HepG2 (cell line): Measurements from ENCODE around the gene CEP131. TPM values are rescaled to one million over a fixed set of nuclear protein-coding genes. Genes with fewer than 3 reads are reported as not detected.
A peak's percentile ranks its signal among the peaks of the same experiment; 100 is the strongest.

ENCODE experiments used
- ATF7-NPFF ChIP-seq: sonication (generic); formaldehyde crosslinking; IDR thresholded peaks from 2 replicates; pipeline ENCODE4 v1.8.1; 2023; ENCODE audit warnings: mild to moderate bottlenecking, low read depth, missing genetic modification reagents, moderate library complexity
- CEBPB ChIP-seq: IDR thresholded peaks from 2 replicates; pipeline ENCODE4 v1.6.1; 2011; ENCODE audit warnings: low read depth, low read length, improper control_type of control experiment, borderline replicate concordance
- FOXO1 ChIP-seq: sonication (generic); formaldehyde crosslinking; IDR thresholded peaks from 2 replicates; pipeline ENCODE4 v1.4.0; 2020; ENCODE audit warnings: missing genetic modification reagents
- MIER2 ChIP-seq: IDR thresholded peaks from 2 replicates; pipeline ENCODE4 v1.6.1; 2016; ENCODE audit warnings: missing biosample characterization, missing genetic modification reagents
- NCOA5 ChIP-seq: sonication (generic); formaldehyde crosslinking; IDR thresholded peaks from 2 replicates; pipeline ENCODE4 v1.4.0; 2020; ENCODE audit warnings: missing genetic modification reagents
- SMAD3 ChIP-seq: sonication (generic); formaldehyde crosslinking; IDR thresholded peaks from 2 replicates; pipeline ENCODE4 v1.4.0; 2020; ENCODE audit warnings: missing genetic modification reagents
- SMC3 ChIP-seq: IDR thresholded peaks from 2 replicates; pipeline ENCODE4 v1.6.1; 2011; ENCODE audit warnings: low read length, improper control_type of control experiment
- YEATS4 ChIP-seq: sonication (generic); formaldehyde crosslinking; IDR thresholded peaks from 2 replicates; pipeline ENCODE4 v1.4.0; 2020; ENCODE audit warnings: missing genetic modification reagents, borderline replicate concordance
- ZNF713 ChIP-seq: sonication (generic); formaldehyde crosslinking; IDR thresholded peaks from 2 replicates; pipeline ENCODE4 v1.4.0; 2020; ENCODE audit warnings: mild to moderate bottlenecking, missing genetic modification reagents
- ZNF773 ChIP-seq: sonication (generic); formaldehyde crosslinking; IDR thresholded peaks from 2 replicates; pipeline ENCODE4 v1.4.0; 2020; ENCODE audit warnings: missing genetic modification reagents, borderline replicate concordance
- polyA plus RNA-seq, 8 experiments: library from polyadenylated mRNA; depleted of rRNA in 3 of 8; stranded (reverse) in 7 of 8; unstranded in 1 of 8; fragments of >200 nt; fragmentation: Illumina TruSeq in 4 of 8; extraction: Trizol in 4 of 8; gene quantifications; 2 replicates each; pipeline versions ENCODE4 v1.2.1 to v1.2.3, GENCODE V29; 2011 to 2016; ENCODE audit warnings: low read depth in 4 of 8, missing spikeins in 1 of 8, mixed read lengths in 1 of 8; ENCODE audit not compliant: insufficient read depth in 1 of 8
- total RNA-seq, 5 experiments: library from RNA; depleted of rRNA; stranded (reverse); fragments of >200 nt; fragmentation: Illumina TruSeq; extraction: Trizol; gene quantifications; 2 replicates each; pipeline ENCODE4 v1.2.3, GENCODE V29; 2016; ENCODE audit warnings: low read depth in 1 of 5
- TF ChIP-seq, protein P1 (sequence below): sonication (generic); formaldehyde crosslinking; IDR thresholded peaks from 2 replicates; pipeline ENCODE4 v1.4.0; 2020; ENCODE audit warnings: missing genetic modification reagents, borderline replicate concordance
- TF ChIP-seq, protein P2 (sequence below): sonication (generic); formaldehyde crosslinking; IDR thresholded peaks from 2 replicates; pipeline ENCODE4 v1.4.0; 2020; ENCODE audit warnings: mild to moderate bottlenecking, missing genetic modification reagents

CEP131 gene
- total and polyA plus RNA-seq, 2 of the 13 experiments (the other 11 are each of a cell fraction or from before 2014, with no cell fraction given): 5.0 to 16.8 TPM

DNA sequence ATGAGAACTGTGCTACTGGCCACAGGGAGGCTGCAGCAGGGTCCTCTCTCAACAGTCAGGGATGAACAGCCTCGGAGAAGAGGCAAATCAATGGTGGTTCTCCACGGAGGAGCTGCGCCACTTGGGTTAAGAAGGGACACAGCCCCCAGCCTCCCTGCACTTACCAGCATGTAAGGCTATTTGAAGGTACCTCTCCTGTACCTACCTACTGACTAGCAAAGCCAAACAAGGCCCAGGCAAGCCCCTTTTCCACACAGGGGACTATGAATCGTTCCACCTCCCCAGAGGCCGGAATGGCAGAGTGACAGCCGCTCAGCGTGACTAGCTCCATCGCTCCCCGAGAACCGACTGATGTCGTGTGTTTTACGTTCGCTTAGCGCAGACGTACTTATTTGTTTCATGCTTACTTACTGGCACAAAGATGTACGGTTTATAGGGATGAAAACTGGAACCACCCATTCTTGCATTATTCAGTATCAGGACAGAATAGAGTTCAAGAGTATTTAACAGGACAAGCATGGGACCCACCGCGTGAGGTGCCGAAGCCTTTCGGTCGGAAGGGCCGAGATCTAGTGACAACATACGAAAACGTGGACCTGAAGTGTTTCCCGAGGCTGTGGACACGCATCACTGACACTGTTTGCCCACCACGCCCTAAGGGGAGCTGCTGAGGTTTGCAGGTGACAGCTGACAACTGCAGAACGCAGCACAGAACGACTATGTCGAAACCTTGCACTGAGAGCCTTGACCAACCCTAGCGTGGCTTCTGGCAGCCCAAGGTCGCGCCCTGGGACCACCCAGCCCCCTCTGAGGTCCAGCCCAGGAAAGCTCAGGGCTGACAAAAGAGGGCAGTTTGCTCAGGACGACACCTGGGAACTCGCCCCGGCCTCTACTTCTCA is 15.1 kb upstream of the CEP131 start (continued):
- TF ChIP-seq, protein P1, sequence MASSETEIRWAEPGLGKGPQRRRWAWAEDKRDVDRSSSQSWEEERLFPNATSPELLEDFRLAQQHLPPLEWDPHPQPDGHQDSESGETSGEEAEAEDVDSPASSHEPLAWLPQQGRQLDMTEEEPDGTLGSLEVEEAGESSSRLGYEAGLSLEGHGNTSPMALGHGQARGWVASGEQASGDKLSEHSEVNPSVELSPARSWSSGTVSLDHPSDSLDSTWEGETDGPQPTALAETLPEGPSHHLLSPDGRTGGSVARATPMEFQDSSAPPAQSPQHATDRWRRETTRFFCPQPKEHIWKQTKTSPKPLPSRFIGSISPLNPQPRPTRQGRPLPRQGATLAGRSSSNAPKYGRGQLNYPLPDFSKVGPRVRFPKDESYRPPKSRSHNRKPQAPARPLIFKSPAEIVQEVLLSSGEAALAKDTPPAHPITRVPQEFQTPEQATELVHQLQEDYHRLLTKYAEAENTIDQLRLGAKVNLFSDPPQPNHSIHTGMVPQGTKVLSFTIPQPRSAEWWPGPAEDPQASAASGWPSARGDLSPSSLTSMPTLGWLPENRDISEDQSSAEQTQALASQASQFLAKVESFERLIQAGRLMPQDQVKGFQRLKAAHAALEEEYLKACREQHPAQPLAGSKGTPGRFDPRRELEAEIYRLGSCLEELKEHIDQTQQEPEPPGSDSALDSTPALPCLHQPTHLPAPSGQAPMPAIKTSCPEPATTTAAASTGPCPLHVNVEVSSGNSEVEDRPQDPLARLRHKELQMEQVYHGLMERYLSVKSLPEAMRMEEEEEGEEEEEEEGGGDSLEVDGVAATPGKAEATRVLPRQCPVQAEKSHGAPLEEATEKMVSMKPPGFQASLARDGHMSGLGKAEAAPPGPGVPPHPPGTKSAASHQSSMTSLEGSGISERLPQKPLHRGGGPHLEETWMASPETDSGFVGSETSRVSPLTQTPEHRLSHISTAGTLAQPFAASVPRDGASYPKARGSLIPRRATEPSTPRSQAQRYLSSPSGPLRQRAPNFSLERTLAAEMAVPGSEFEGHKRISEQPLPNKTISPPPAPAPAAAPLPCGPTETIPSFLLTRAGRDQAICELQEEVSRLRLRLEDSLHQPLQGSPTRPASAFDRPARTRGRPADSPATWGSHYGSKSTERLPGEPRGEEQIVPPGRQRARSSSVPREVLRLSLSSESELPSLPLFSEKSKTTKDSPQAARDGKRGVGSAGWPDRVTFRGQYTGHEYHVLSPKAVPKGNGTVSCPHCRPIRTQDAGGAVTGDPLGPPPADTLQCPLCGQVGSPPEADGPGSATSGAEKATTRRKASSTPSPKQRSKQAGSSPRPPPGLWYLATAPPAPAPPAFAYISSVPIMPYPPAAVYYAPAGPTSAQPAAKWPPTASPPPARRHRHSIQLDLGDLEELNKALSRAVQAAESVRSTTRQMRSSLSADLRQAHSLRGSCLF (CRISPR knock-in tag): no peak
- TF ChIP-seq CEBPB (0 out of 2 replicates have a peak, but pooled peaks have one; percentile 11), SMC3 (no peak), NCOA5 (CRISPR knock-in tag) (no peak), ZNF713 (CRISPR knock-in tag) (no peak), SMAD3 (no peak), YEATS4 (CRISPR knock-in tag) (no peak), MIER2 (CRISPR knock-in tag) (no peak), ATF7-NPFF (no peak), ZNF773 (CRISPR knock-in tag) (no peak), FOXO1 (no peak)
- TF ChIP-seq, protein P2, sequence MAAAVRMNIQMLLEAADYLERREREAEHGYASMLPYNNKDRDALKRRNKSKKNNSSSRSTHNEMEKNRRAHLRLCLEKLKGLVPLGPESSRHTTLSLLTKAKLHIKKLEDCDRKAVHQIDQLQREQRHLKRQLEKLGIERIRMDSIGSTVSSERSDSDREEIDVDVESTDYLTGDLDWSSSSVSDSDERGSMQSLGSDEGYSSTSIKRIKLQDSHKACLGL (CRISPR knock-in tag): peak; percentile 11; the same call in 1 of the 2 replicates
